Neural cell (in vitro differentiated cells): ENCODE data around the gene PNCK. TPM values are rescaled to one million over a fixed set of nuclear protein-coding genes. Genes with fewer than 3 reads are reported as not detected.

ENCODE experiments used
- H2AFZ ChIP-seq: fragments of 200-600, 300-800 bp; sonication (generic), shearing (Covaris generic); 2 replicates; pipeline ENCODE4 v1.6.0; 2014; ENCODE audit warnings: low read depth, mild to moderate bottlenecking, antibody characterized with exemption, low read length, moderate library complexity
- H3F3A ChIP-seq: fragments of 200-600 bp; shearing (Covaris generic); 2 replicates; pipeline ENCODE4 v1.6.1; 2016; ENCODE audit warnings: mild to moderate bottlenecking, moderate library complexity, mixed read lengths, antibody characterized with exemption, low read length; ENCODE audit not compliant: insufficient read depth, poor library complexity, severe bottlenecking
- H3K27ac ChIP-seq: fragments of 200-600, 300-800 bp; sonication (generic), shearing (Covaris generic); 2 replicates; pipeline ENCODE4 v1.5.1; 2014; ENCODE audit warnings: mild to moderate bottlenecking, low read length, moderate library complexity
- H3K27me3 ChIP-seq: fragments of 300-800, 200-600 bp; sonication (generic), shearing (Covaris generic); 2 replicates; pipeline ENCODE4 v1.6.0; 2014; ENCODE audit warnings: mild to moderate bottlenecking, low read depth, low read length, moderate library complexity; ENCODE audit not compliant: insufficient read depth
- H3K36me3 ChIP-seq: fragments of 300-800, 200-600 bp; sonication (generic), shearing (Covaris generic); 2 replicates; pipeline ENCODE4 v1.5.1; 2014; ENCODE audit warnings: mild to moderate bottlenecking, antibody characterized with exemption, low read length, moderate library complexity; ENCODE audit not compliant: insufficient read depth
- H3K4me2 ChIP-seq: fragments of 300-800, 200-600 bp; sonication (generic), shearing (Covaris generic); 2 replicates; pipeline ENCODE4 v1.6.0; 2014; ENCODE audit warnings: mild to moderate bottlenecking, low read length
- H3K4me3 ChIP-seq: fragments of 300-800, 200-600 bp; sonication (generic), shearing (Covaris generic); 2 replicates; pipeline ENCODE4 v1.5.1; 2014; ENCODE audit warnings: mild to moderate bottlenecking, low read length, moderate library complexity
- H3K79me2 ChIP-seq: fragments of 200-600 bp; shearing (Covaris generic); replicated peaks from 2 replicates; pipeline ENCODE4 v1.6.0; 2014; ENCODE audit warnings: mild to moderate bottlenecking, low read length, moderate library complexity; ENCODE audit not compliant: insufficient read depth
- H3K9ac ChIP-seq: fragments of 300-800, 200-600 bp; sonication (generic), shearing (Covaris generic); 2 replicates; pipeline ENCODE4 v1.6.1; 2016; ENCODE audit warnings: mild to moderate bottlenecking, low read length, mixed read lengths
- H3K9me2 ChIP-seq: fragments of 200-600 bp; shearing (Covaris generic); 2 replicates; pipeline ENCODE4 v1.6.1; 2016; ENCODE audit warnings: mild to moderate bottlenecking, low read length, mixed read lengths; ENCODE audit not compliant: insufficient read depth
- H3K9me3 ChIP-seq: fragments of 200-600, 300-800 bp; sonication (generic), shearing (Covaris generic); 2 replicates; pipeline ENCODE4 v1.6.1; 2016; ENCODE audit warnings: mild to moderate bottlenecking, mixed run types, low read length, moderate library complexity, mixed read lengths
- H4K20me1 ChIP-seq: fragments of 200-600 bp; shearing (Covaris generic); 2 replicates; pipeline ENCODE4 v1.6.1; 2016; ENCODE audit warnings: mild to moderate bottlenecking, mixed run types; ENCODE audit not compliant: insufficient read depth
- CTCF ChIP-seq: fragments of 450-650 bp; IDR thresholded peaks from 2 replicates; pipeline ENCODE4 v1.5.1; 2014; ENCODE audit warnings: antibody characterized with exemption, mild to moderate bottlenecking, moderate library complexity; ENCODE audit not compliant: poor library complexity, severe bottlenecking
- EP300 ChIP-seq: fragments of 450-650 bp; conservative IDR thresholded peaks from 2 replicates; pipeline ENCODE4 v1.6.1; 2014; ENCODE audit warnings: antibody characterized with exemption, mild to moderate bottlenecking, moderate library complexity; ENCODE audit not compliant: poor library complexity, severe bottlenecking
- EZH2 ChIP-seq: fragments of 200-600, 300-800 bp; shearing (Covaris generic), sonication (generic); IDR thresholded peaks from 2 replicates; pipeline ENCODE4 v1.6.1; 2014; ENCODE audit warnings: antibody characterized with exemption, low read length, borderline replicate concordance, mild to moderate bottlenecking; ENCODE audit not compliant: insufficient read depth, poor library complexity, severe bottlenecking
- MXI1 ChIP-seq: fragments of 450-650 bp; conservative IDR thresholded peaks from 2 replicates; pipeline ENCODE4 v1.6.1; 2014; ENCODE audit warnings: antibody characterized with exemption, mild to moderate bottlenecking; ENCODE audit not compliant: poor library complexity, severe bottlenecking
- POLR2AphosphoS5 ChIP-seq: IDR thresholded peaks from 2 replicates; pipeline ENCODE4 v1.6.1; 2012
- RAD21 ChIP-seq: fragments of 450-650 bp; conservative IDR thresholded peaks from 2 replicates; pipeline ENCODE4 v1.6.1; 2014; ENCODE audit warnings: antibody characterized with exemption, mild to moderate bottlenecking, moderate library complexity
- SMC3 ChIP-seq: fragments of 450-650 bp; conservative IDR thresholded peaks from 2 replicates; pipeline ENCODE4 v1.6.1; 2014; ENCODE audit warnings: antibody characterized with exemption, mild to moderate bottlenecking, moderate library complexity; ENCODE audit not compliant: poor library complexity
- TAF1 ChIP-seq: IDR thresholded peaks from 2 replicates; pipeline ENCODE4 v1.6.1; 2012; ENCODE audit warnings: low read depth
- polyA plus RNA-seq: library from polyadenylated mRNA; depleted of rRNA; stranded (reverse); fragments of >200 nt; gene quantifications from 2 replicates; pipeline ENCODE4 v1.2.3, GENCODE V29; 2014
- TF ChIP-seq, protein P1 (sequence below): IDR thresholded peaks from 2 replicates; pipeline ENCODE4 v1.6.1; 2012; ENCODE audit warnings: borderline replicate concordance

The PNCK gene
- polyA plus RNA-seq, 1 donor from 2014 or later: 9.5 TPM

DNA sequence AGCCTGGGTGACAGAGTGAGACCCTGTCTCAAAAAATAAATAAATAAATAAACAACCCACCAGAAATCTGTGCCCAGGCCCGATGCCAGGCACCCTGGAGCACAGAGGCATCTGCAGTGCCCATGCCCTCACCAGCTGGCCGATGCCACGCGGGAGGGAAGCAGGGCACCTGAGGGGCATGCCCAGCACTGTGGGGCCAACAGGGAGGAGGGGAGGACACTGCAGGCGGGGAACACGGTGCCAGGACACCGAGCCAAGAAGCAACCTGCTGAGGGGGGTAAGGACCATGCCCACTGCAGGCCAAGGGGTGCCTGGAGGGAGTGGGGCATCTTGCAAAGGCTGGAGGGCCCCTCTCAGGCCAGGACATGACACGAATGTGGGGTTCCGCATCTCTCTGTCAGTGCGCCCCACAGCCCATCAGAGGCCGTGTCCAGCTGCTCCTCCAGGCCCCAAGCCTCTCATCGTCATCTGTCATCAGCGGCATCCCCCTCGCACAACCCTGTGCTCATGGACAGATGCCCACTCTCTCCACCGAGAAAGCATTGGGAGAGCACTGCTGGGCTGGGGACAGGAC, 39.9 kb downstream of the PNCK start:
- Histone ChIP-seq H3K4me2 (no peak overlapping the region), H4K20me1 (no peaks in the 10 kb centered on the region), H3K79me2 (no peaks in the 10 kb centered on the region), H3K27me3 (no peaks in the 10 kb centered on the region), H3K9ac (no peak overlapping the region), H3F3A (no peaks in the 10 kb centered on the region), H3K4me3 (no peak overlapping the region), H2AFZ (no peak overlapping the region), H3K9me2 (no peaks in the 10 kb centered on the region), H3K9me3 (no peaks in the 10 kb centered on the region), H3K36me3 (no peaks in the 10 kb centered on the region), H3K27ac (no peak overlapping the region)
- no peak for TF ChIP-seq MXI1
- TF ChIP-seq EP300: no peak
- TF ChIP-seq, protein P1, sequence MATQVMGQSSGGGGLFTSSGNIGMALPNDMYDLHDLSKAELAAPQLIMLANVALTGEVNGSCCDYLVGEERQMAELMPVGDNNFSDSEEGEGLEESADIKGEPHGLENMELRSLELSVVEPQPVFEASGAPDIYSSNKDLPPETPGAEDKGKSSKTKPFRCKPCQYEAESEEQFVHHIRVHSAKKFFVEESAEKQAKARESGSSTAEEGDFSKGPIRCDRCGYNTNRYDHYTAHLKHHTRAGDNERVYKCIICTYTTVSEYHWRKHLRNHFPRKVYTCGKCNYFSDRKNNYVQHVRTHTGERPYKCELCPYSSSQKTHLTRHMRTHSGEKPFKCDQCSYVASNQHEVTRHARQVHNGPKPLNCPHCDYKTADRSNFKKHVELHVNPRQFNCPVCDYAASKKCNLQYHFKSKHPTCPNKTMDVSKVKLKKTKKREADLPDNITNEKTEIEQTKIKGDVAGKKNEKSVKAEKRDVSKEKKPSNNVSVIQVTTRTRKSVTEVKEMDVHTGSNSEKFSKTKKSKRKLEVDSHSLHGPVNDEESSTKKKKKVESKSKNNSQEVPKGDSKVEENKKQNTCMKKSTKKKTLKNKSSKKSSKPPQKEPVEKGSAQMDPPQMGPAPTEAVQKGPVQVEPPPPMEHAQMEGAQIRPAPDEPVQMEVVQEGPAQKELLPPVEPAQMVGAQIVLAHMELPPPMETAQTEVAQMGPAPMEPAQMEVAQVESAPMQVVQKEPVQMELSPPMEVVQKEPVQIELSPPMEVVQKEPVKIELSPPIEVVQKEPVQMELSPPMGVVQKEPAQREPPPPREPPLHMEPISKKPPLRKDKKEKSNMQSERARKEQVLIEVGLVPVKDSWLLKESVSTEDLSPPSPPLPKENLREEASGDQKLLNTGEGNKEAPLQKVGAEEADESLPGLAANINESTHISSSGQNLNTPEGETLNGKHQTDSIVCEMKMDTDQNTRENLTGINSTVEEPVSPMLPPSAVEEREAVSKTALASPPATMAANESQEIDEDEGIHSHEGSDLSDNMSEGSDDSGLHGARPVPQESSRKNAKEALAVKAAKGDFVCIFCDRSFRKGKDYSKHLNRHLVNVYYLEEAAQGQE: no peak
- no peak for TF ChIP-seq SMC3
- TF ChIP-seq EZH2: no peak
- TF ChIP-seq TAF1: no peak

- H3K27me3 ChIP-seq: no peaks in the 10 kb centered on the region
- H4K20me1 ChIP-seq: no peaks in the 10 kb centered on the region
- no peak overlapping the region for H3K4me2 ChIP-seq
- no peak overlapping the region for H2AFZ ChIP-seq
- no peaks in the 10 kb centered on the region for H3K36me3 ChIP-seq
- no peaks in the 10 kb centered on the region for H3K9me2 ChIP-seq
- no peaks in the 10 kb centered on the region for H3K79me2 ChIP-seq
- no peaks in the 10 kb centered on the region for H3F3A ChIP-seq
- H3K9me3 ChIP-seq: no peaks in the 10 kb centered on the region
- no peak overlapping the region for H3K27ac ChIP-seq
- TF ChIP-seq EZH2 (no peak), SMC3 (no peak), TAF1 (no peak), MXI1 (no peak), POLR2AphosphoS5 (no peak), CTCF (no peak), RAD21 (no peak), EP300 (no peak)
- TF ChIP-seq, protein P1: no peak
- H3K4me3 ChIP-seq: no peak overlapping the region
- no peak overlapping the region for H3K9ac ChIP-seq
Observed at GRCh38 chrX:153633048-153633447, 40.6 kb downstream of the PNCK start.
